Osteoblast (primary cell): Measurements from ENCODE around the gene SLC15A2. TPM values are rescaled to one million over a fixed set of nuclear protein-coding genes. Genes with fewer than 3 reads are reported as not detected.

Experiments
- DNase-seq: peaks from one replicate; pipeline ENCODE4 v3.0.0; 2011; ENCODE audit warnings: low spot score, mixed read lengths; ENCODE audit not compliant: insufficient read length; ENCODE audit errors: missing footprints
- H2AFZ ChIP-seq: 2 replicates; pipeline ENCODE4 v1.6.0; 2011; ENCODE audit warnings: mild to moderate bottlenecking, low read length
- H3K27ac ChIP-seq: 2 replicates; pipeline ENCODE4 v1.5.1; 2011; ENCODE audit warnings: mild to moderate bottlenecking, low read depth, low read length, moderate library complexity
- H3K27me3 ChIP-seq: 2 replicates; pipeline ENCODE4 v1.6.0; 2012; ENCODE audit warnings: mild to moderate bottlenecking, control low read depth, inconsistent platforms, low read length, moderate library complexity; ENCODE audit not compliant: insufficient read depth
- H3K36me3 ChIP-seq: 2 replicates; pipeline ENCODE4 v1.5.1; 2011; ENCODE audit warnings: mild to moderate bottlenecking, low read length, control low read depth, moderate library complexity; ENCODE audit not compliant: insufficient read depth
- H3K4me1 ChIP-seq: 2 replicates; pipeline ENCODE4 v1.5.1; 2011; ENCODE audit warnings: mild to moderate bottlenecking, low read length, control low read depth, moderate library complexity; ENCODE audit not compliant: insufficient read depth
- H3K4me2 ChIP-seq: 2 replicates; pipeline ENCODE4 v1.6.0; 2011; ENCODE audit warnings: mild to moderate bottlenecking, low read length; ENCODE audit not compliant: insufficient read depth
- H3K4me3 ChIP-seq: fragments of 200-600 bp; sonication (generic); 3 replicates; pipeline ENCODE4 v1.5.1; 2012; ENCODE audit warnings: mild to moderate bottlenecking, low read length, inconsistent platforms; ENCODE audit not compliant: insufficient read depth
- H3K79me2 ChIP-seq: 2 replicates; pipeline ENCODE4 v1.6.0; 2012; ENCODE audit warnings: mild to moderate bottlenecking, low read length, control low read depth, inconsistent platforms; ENCODE audit not compliant: insufficient read depth
- H3K9me3 ChIP-seq: 2 replicates; pipeline ENCODE4 v1.5.1; 2011; ENCODE audit warnings: low read depth, low read length, control low read depth
- H4K20me1 ChIP-seq: 2 replicates; pipeline ENCODE4 v1.6.0; 2012; ENCODE audit warnings: mild to moderate bottlenecking, low read length, control low read depth; ENCODE audit not compliant: insufficient read depth
- CTCF ChIP-seq: IDR thresholded peaks from 2 replicates; pipeline ENCODE4 v1.5.1; 2011; ENCODE audit warnings: mild to moderate bottlenecking, low read depth, low read length, moderate library complexity; ENCODE audit errors: extremely low read depth
- total RNA-seq: library from RNA; depleted of rRNA; stranded (reverse); fragments of >200 nt; gene quantifications from 2 replicates; pipeline ENCODE4 v1.2.3, GENCODE V29; 2012

SLC15A2 gene
- total RNA-seq, 1 donor, result under 0.01 TPM

- DNase-seq, result no peak
Measured at GRCh38 chr3:121914081-121914998, 20.1 kb downstream of the SLC15A2 start.

DNA sequence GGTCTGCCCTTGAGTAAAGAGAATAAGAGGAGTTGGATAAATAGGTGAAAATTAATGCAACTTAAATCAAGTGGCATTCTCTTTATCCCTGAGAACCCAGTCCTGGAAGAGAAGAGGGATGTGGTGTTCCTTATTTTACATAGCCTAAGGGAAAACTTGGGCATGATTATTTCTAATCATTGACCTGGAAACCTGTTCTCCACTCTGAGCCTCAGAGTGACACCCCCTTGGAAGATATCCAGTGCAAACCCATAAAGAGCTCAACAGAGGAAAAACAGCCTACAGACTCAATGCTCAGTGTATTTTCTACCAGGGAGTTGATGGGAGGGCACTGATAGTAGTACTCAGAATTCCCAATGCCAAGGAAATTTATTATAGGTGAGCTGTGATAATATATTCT is 22.0 kb downstream of the SLC15A2 start:
- Histone ChIP-seq H3K27ac (no peak overlapping the region), H4K20me1 (no peaks in the 10 kb centered on the region), H3K27me3 (no peaks in the 10 kb centered on the region), H3K4me3 (no peak overlapping the region), H3K79me2 (no peaks in the 10 kb centered on the region), H3K4me2 (no peak overlapping the region), H3K36me3 (no peaks in the 10 kb centered on the region), H3K9me3 (no peaks in the 10 kb centered on the region), H2AFZ (no peak overlapping the region), H3K4me1 (no peaks in the 10 kb centered on the region)
- no peak for TF ChIP-seq CTCF
- DNase-seq, result no peak

More at GRCh38 chr3:121914081-121914998, 20.1 kb downstream of the SLC15A2 start:
- no peak overlapping the region for H3K4me2 ChIP-seq
- no peak overlapping the region for H2AFZ ChIP-seq
- no peaks in the 10 kb centered on the region for H3K79me2 ChIP-seq
- H3K4me3 ChIP-seq, result no peak overlapping the region
- no peak for TF ChIP-seq CTCF
- no peaks in the 10 kb centered on the region for H3K4me1 ChIP-seq
- no peaks in the 10 kb centered on the region for H3K36me3 ChIP-seq
- H3K27me3 ChIP-seq, result no peaks in the 10 kb centered on the region
- no peaks in the 10 kb centered on the region for H4K20me1 ChIP-seq
- no peaks in the 10 kb centered on the region for H3K9me3 ChIP-seq
- H3K27ac ChIP-seq, result no peak overlapping the region

- Histone ChIP-seq H3K4me1 (no peaks in the 10 kb centered on the region), H3K36me3 (no peaks in the 10 kb centered on the region), H4K20me1 (no peaks in the 10 kb centered on the region), H3K79me2 (no peaks in the 10 kb centered on the region), H3K27ac (no peak overlapping the region), H3K4me2 (no peak overlapping the region), H3K9me3 (no peaks in the 10 kb centered on the region), H2AFZ (no peak overlapping the region), H3K27me3 (no peaks in the 10 kb centered on the region), H3K4me3 (no peak overlapping the region)
- no peak for DNase-seq
- no peak for TF ChIP-seq CTCF
Measured at GRCh38 chr3:121918779-121919483, 24.7 kb downstream of the SLC15A2 start.

DNA sequence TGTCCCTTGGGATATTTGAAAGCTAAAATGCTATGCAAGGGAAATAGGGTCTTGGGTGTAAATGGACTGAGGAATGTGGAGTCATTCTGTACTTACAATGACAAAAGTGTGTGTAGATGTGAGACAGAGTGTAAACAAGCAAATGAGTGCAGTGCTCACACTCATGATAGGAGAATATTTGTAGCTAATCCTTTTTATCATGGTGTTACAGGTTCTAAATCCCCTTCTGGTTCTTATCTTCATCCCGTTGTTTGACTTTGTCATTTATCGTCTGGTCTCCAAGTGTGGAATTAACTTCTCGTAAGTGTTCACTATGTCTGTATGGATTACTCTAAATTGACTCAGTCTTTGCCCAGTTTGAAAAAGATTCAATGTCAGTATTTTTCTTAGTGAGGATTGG is 30.5 kb downstream of the SLC15A2 start:
- no peaks in the 10 kb centered on the region for H3K9me3 ChIP-seq
- no peak for TF ChIP-seq CTCF
- H3K4me3 ChIP-seq, result no peak overlapping the region
- no peaks in the 10 kb centered on the region for H3K4me1 ChIP-seq
- H3K27ac ChIP-seq, result no peak overlapping the region
- DNase-seq, result no peak
- H3K36me3 ChIP-seq, result no peaks in the 10 kb centered on the region
- no peak overlapping the region for H3K4me2 ChIP-seq
- no peaks in the 10 kb centered on the region for H3K27me3 ChIP-seq
- no peaks in the 10 kb centered on the region for H3K79me2 ChIP-seq
- no peaks in the 10 kb centered on the region for H4K20me1 ChIP-seq
- no peak overlapping the region for H2AFZ ChIP-seq
